GM04503 (cell line): ENCODE results near the gene DNAJA3.

Source experiments
- DNase-seq: peaks from one replicate; pipeline ENCODE4 v3.0.0-alpha.2; 2012; ENCODE audit warnings: low read depth

Gene DNAJA3

GRCh38 chr16:4407543-4408322, 17.9 kb upstream of the DNAJA3 start:
- no peak for DNase-seq

DNA sequence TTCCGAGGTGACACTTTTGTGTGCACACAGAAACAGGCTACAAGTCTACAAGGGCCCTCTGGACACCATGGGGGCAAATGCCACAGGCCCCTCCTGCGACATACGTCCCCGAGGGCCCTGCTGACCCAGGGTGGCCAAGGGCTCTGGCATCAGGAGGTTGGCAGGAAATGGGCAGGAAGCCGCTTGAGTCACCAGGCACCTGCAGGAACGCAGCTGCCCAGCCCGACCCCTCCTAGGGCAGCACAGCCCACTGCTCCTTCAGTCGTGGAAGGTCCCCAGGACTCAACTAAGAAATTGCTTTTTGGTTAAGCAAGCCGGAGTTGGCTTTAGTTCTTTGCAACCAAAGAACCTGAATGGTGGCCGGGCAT, 17.4 kb upstream of the DNAJA3 start:
- no peak for DNase-seq

- DNase-seq: no peak
Measured at GRCh38 chr16:4409081-4409932, 16.4 kb upstream of the DNAJA3 start.

DNA sequence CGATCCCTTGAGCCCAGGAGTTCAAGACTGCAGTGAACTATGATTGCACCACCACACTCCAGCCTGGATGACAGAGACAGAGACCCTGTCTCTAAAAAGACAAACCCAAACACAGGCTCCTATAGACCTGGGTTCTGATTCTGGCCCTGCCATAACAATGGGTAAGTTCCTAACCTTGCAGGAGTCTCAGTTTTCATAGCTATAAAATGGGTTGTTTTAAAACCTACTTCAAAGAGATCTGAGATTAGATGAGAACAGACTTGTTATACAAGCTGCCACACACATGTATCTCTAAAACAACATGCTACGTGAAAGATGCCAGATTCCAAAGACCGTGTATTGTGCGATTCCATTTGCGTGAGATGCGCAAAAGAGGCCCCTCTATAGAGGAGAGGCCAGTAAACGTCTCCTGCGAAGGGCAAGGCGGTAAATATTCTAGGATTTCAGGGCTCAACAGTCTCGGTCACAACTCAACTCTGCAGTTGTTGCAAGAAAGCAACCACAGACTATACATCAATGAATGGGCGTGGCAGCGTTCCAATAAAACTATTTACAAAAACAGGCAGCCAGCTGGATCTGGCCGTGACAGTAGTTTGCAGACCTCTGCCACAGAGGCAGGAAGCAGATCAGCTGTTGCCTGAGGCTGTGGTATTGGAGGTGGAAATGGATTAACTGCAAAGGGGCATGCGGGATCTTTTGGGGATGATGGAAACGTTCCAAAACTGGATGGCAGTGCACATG, 15.2 kb upstream of the DNAJA3 start:
- no peak for DNase-seq

GRCh38 chr16:4411684-4412083, 14.0 kb upstream of the DNAJA3 start:
- no peak for DNase-seq

DNA sequence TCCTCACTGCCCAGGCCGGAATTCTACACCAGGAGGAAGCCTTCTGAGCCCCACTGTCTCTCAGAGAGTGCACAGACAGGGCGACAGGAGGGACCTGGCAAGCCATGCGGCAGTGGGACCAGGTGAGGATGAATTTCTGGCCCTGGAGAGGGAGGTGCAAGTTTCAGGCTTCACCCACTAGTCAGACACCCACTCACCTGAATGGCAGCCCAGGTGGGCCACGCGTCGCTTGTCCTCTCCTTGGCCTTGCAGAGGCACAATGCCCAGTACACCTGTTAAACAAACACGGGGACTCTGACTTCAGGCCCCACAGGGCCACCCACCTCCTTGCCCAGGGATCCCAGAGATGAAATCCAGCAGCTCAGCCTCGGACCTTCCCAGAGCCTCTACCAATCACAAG, 13.5 kb upstream of the DNAJA3 start:
- no peak for DNase-seq

DNA sequence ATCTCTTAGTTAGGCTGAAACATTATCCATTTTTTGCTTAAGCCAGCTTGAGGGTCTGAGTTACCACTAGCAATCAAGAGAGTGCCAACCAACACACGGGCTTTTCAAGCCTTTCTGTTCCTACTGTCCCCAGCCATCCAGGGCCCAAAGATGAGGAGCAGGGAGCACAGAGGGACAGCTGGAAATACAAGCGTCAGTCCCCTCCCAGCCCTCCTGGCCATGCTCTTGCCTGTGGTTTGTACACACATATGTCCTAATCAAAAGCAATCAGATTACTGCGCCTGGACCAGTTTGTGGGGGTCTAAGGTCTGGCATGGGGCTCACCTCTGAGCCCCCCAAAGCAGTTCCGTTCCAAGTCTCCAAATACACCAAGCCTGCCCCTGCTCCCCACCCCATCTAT, 12.8 kb upstream of the DNAJA3 start:
- no peak for DNase-seq

DNA sequence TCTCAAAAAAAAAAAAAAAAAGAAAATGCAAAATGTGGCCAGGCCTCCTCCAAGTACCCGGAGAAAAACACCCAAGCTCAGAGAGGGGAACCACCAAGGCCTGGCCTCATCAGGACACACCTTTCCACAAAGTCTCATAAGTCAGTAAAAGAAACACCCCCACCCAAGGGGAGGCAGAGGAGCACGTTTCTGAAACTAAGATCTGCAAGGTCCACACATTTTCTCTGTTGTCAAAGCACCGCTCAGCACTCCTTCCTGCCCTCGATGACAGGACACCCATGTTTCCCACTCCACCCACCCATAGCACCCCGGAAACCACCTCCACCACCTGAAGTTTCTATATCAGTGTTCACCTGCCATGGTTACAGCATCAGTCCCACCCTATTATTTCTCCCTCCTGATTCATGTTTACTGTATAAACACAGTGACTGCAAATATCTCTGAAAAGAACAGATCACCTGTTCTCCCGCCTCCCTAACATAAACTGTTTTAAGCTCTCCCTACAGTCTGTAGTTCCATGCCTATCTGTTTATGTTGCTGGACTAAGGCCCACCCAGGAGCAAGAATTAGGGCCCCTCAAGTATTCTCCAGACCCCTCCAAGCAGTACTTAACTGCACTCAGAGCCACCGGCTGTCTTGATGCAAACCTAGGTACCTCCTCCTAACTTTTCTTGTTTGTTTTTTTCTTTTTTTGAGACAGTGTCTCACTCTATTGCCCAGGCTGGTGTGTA, 11.3 kb upstream of the DNAJA3 start:
- no peak for DNase-seq

DNA sequence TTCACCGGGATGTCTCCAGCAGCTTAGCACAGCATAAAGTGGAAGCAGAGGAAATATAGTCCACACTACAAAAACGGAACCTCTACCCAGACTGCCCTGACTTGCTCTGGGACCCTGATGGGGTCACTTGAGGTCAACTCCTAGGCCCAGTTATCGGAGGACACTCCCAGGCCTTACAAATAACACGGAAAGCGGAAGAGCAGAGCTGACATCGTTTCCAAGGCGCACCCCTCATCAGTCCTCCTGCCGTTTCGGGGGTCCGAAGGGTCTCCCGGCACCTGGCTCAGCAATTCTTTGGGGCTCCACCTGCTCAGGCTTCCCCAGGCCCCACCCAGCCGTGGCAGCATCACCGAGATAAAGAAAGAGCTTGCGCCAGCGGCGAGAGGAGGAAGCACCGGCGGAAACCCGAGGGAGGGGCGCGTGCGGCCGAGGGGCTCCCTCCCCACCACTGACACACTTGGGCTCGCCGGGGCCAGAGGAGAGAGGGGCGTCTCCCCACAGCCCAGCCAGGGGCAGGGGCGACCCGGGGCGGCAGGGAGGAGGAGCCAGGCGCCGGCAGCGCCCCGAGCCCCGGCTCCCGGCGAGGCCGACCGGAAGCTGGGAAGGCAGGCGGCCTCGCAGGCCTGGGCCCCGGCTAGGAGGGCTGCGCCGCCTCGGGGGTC, 10.0 kb upstream of the DNAJA3 start:
- no peak for DNase-seq

DNA sequence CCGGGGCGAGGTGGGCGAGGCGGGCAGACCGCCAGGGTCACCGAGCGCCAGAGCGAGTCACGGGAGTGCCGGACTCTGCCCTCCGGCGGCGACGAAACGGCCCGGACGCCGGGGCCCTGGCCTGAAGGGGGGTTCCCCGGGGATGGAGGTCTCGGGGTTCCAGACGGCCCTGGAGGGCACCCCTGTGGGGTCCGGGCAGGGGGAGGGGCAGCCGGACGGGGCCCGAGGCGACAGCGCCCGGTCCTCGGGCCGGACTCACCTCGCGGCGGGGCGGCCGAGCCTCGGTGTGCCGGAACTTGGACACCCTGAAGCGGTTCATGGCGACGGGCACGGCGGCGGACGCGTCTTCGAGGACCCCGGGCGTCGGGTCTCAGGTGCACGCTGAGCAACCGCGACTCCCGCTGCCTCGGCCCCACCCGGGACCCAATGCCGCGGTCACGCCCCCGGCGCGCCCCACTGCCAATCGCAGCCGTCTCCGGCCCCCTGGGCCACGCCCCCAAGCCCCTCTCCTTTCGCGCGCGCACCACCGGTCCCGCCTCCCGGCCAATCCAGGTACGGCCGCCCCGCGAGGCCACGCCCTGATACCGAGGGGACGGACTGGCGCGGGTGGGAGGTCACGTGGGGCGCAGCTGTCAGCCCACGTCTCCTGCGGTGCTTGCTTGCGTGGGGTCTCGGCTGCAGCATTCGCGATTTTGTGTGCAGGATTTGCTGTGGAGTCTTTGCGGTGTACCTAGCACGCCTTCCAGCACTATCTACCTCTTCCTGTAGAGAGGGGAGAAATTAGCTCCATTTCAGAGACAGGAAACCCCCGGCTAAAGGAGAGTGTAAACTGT, 9.3 kb upstream of the DNAJA3 start, which contains the start of gene CORO7:
CORO7 (minus strand) TSS at position 397 of the 833 bp plus-strand sequence; CDS start at position 319, 78 bp downstream.
- DNase-seq: no peak

- DNase-seq: no peak
Measured at GRCh38 chr16:4419402-4419959, 6.2 kb upstream of the DNAJA3 start.

GRCh38 chr16:4420505-4421105, 5.1 kb upstream of the DNAJA3 start:
- DNase-seq: no peak

- DNase-seq: no peak
Measured at GRCh38 chr16:4426021-4426684, 485 bp downstream of the DNAJA3 start.

DNA sequence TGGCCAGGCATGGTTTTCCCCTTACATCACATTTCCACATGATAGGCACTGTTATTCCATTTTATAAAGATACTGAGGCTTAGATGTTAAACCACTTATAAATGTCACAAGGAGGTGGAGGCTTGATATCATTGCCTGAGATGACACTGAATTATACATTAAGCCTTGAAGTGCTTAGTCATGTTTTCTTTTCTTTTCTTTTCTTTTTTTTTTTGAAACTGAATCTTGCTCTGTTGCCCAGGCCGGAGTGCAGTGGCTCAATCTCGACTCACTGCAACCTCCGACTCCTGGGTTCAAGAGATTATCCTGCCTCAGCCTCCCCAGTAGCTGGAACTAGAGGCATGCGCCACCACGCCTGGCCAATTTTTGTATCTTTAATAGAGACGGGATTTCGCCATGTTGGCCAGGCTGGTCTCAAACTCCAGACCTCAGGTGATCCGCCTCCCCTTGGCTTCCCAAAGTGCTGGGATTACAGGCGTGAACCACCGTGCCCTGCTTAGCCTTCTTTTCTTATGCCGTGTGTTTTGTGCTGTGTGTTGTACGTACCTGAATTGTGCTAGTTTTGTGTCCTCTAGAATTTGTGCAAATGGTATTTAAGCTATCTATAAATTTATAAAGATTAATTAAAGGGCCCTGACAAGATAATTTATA, 1.2 kb downstream of the DNAJA3 start:
- no peak for DNase-seq

GRCh38 chr16:4428500-4428899, 2.8 kb downstream of the DNAJA3 start:
- DNase-seq: no peak

DNA sequence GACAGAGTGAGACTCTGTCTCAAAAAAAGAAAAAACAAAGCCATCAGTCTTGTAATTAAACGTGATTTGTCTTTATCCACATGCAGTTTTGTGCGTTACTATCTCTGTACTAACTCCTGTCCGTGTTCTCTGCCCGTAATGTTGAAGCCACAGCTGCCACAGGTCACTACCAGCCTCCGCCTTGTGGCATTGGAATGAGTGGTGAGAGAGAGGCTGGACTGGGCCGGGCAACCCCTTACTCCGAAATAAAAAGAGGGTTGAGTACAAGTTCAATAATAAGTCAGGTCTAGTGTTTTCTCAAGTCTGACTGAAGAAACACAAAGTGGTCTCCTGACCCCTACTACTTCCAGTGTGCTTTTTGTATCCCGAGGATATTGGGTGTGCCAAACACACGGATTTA, 5.4 kb downstream of the DNAJA3 start:
- no peak for DNase-seq

GRCh38 chr16:4433228-4433627, 7.6 kb downstream of the DNAJA3 start:
- no peak for DNase-seq

- DNase-seq: no peak
Measured at GRCh38 chr16:4433914-4434787, 8.5 kb downstream of the DNAJA3 start.
